GM23338 (cell line): ENCODE results near the gene NKX2-3. TPM values are rescaled to one million over a fixed set of nuclear protein-coding genes. Genes with fewer than 3 reads are reported as not detected.

Experiments used
- ATAC-seq: fragments of 200-7000 bp; cut with Tn5 transposase; 3 replicates; pipeline ENCODE4 v1.9.1; 2020
- DNase-seq: peaks from one replicate; pipeline ENCODE4 v3.0.0-alpha.2; 2015; ENCODE audit warnings: low spot score
- H2AFZ ChIP-seq: fragments of 200-600 bp; sonication (generic); 2 replicates; pipeline ENCODE4 v1.8.0; 2016; ENCODE audit warnings: antibody characterized with exemption, mild to moderate bottlenecking, moderate library complexity
- H3F3A ChIP-seq: fragments of 200-600 bp; sonication (generic); replicated peaks from 2 replicates; pipeline ENCODE4 v1.8.0; 2017; ENCODE audit warnings: antibody characterized with exemption, mixed run types, low read depth
- H3K27ac ChIP-seq: fragments of 200-600 bp; sonication (generic); 2 replicates; pipeline ENCODE4 v1.6.1; 2016; ENCODE audit warnings: low read depth
- H3K27me3 ChIP-seq: fragments of 200-600 bp; sonication (generic); 2 replicates; pipeline ENCODE4 v1.8.0; 2016; ENCODE audit warnings: mild to moderate bottlenecking, mixed run types, moderate library complexity; ENCODE audit not compliant: insufficient read depth
- H3K36me3 ChIP-seq: fragments of 200-600 bp; sonication (generic); 2 replicates; pipeline ENCODE4 v1.8.0; 2016; ENCODE audit warnings: mild to moderate bottlenecking; ENCODE audit not compliant: insufficient read depth
- H3K4me1 ChIP-seq: fragments of 200-600 bp; sonication (generic); 2 replicates; pipeline ENCODE4 v1.8.0; 2016; ENCODE audit warnings: mild to moderate bottlenecking, moderate library complexity; ENCODE audit not compliant: insufficient read depth
- H3K4me2 ChIP-seq: fragments of 200-600 bp; sonication (generic); 2 replicates; pipeline ENCODE4 v1.7.1; 2017; ENCODE audit warnings: mixed run types
- H3K4me3 ChIP-seq: fragments of 200-600 bp; sonication (generic); 2 replicates; pipeline ENCODE4 v1.6.1; 2016; ENCODE audit warnings: mixed run types
- H3K79me2 ChIP-seq: fragments of 200-600 bp; sonication (generic); replicated peaks from 2 replicates; pipeline ENCODE4 v1.8.0; 2017; ENCODE audit warnings: mild to moderate bottlenecking; ENCODE audit not compliant: insufficient read depth
- H3K9me2 ChIP-seq: fragments of 200-600 bp; sonication (generic); 2 replicates; pipeline ENCODE4 v1.8.0; 2017; ENCODE audit not compliant: insufficient read depth
- H4K20me1 ChIP-seq: fragments of 200-600 bp; sonication (generic); replicated peaks from 2 replicates; pipeline ENCODE4 v1.8.0; 2017; ENCODE audit warnings: mild to moderate bottlenecking; ENCODE audit not compliant: insufficient read depth
- H3K27ac Mint-ChIP-seq: 2 replicates; pipeline ENCODE4 v1.8.0; 2020; ENCODE audit warnings: inconsistent platforms, mild to moderate bottlenecking, moderate library complexity, mixed read lengths
- H3K27me3 Mint-ChIP-seq: 3 replicates; pipeline ENCODE4 v1.8.0; 2022; ENCODE audit warnings: low read depth, mild to moderate bottlenecking, moderate library complexity, mixed read lengths, inconsistent platforms; ENCODE audit not compliant: insufficient read depth, poor library complexity
- H3K36me3 Mint-ChIP-seq: 3 replicates; pipeline ENCODE4 v1.8.0; 2021; ENCODE audit warnings: low read depth, mild to moderate bottlenecking, inconsistent platforms, moderate library complexity, mixed read lengths
- H3K4me1 Mint-ChIP-seq: 3 replicates; pipeline ENCODE4 v1.8.0; 2020; ENCODE audit warnings: mild to moderate bottlenecking, inconsistent platforms, mixed read lengths
- H3K4me3 Mint-ChIP-seq: 3 replicates; pipeline ENCODE4 v1.8.0; 2021; ENCODE audit warnings: moderate library complexity, mild to moderate bottlenecking, inconsistent platforms, mixed read lengths
- H3K9me3 Mint-ChIP-seq: 3 replicates; pipeline ENCODE4 v1.8.0; 2020; ENCODE audit warnings: moderate library complexity, mild to moderate bottlenecking, inconsistent platforms, mixed read lengths
- CREB1 ChIP-seq: fragments of 250-450 bp; sonication (Bioruptor Pico); IDR thresholded peaks from 2 replicates; pipeline ENCODE4 v1.5.0; 2020; ENCODE audit warnings: low read depth, mild to moderate bottlenecking, moderate library complexity
- JUNB ChIP-seq: IDR thresholded peaks from one replicate; pipeline ENCODE4 v1.6.1; 2016; ENCODE audit warnings: antibody characterized with exemption; ENCODE audit not compliant: unreplicated experiment
- NANOG ChIP-seq: IDR thresholded peaks from 2 replicates; pipeline ENCODE4 v1.6.1; 2016; ENCODE audit warnings: antibody characterized with exemption, borderline replicate concordance
- ZNF331 ChIP-seq: fragments of 250-450 bp; sonication (Bioruptor Pico); IDR thresholded peaks from 2 replicates; pipeline ENCODE4 v1.5.0; 2020; ENCODE audit warnings: low read depth, mild to moderate bottlenecking, moderate library complexity
- polyA plus RNA-seq: library from polyadenylated mRNA; unstranded; fragments of >200 nt; fragmentation: Nextera tagmentation; extraction: Ambion mirVana; gene quantifications from 2 replicates; pipeline ENCODE4 v1.2.1, GENCODE V29; 2016
- total RNA-seq: library from RNA; depleted of rRNA; stranded (reverse); fragments of >200 nt; shearing (Covaris generic); gene quantifications from 2 replicates; pipeline ENCODE4 v1.2.3, GENCODE V29; 2014
- TF ChIP-seq, protein P1 (sequence below): IDR thresholded peaks from 2 replicates; pipeline ENCODE4 v1.6.1; 2016; ENCODE audit warnings: antibody characterized with exemption
- TF ChIP-seq, protein P2 (sequence below): fragments of 250-450 bp; sonication (Bioruptor Pico); IDR thresholded peaks from 2 replicates; pipeline ENCODE4 v1.5.0; 2020; ENCODE audit warnings: mild to moderate bottlenecking, moderate library complexity
- TF ChIP-seq, protein P3 (sequence below): IDR thresholded peaks from one replicate; pipeline ENCODE4 v1.6.1; 2018; ENCODE audit warnings: antibody characterized with exemption; ENCODE audit not compliant: unreplicated experiment

The NKX2-3 gene
- total and polyA plus RNA-seq, 2 experiments from 2014 or later, result not detected

DNA sequence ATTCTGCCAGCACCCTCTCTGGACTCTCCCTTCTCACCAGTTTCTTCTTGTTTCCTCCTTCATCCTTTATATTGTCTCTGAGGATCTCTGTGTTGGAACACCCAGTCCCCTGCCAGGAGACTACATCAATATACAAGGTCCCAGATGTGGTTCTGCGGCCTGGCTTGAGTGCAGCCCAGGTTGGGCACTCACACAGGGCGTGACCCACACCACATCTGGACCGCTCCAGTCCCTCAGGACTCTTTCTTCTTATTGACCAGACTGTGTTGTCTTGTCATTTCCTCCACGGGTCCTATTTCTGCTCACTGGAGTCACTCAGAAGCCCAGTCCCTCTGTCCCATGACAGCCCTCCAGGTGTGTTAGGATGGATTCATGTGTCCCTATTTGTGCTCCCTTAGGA is 26.0 kb downstream of the NKX2-3 start:
- H3K27ac Mint-ChIP-seq, result no peak overlapping the region
- H3K4me2 ChIP-seq, result no peak overlapping the region
- no peak overlapping the region for H3K4me3 Mint-ChIP-seq
- TF ChIP-seq, protein P1, sequence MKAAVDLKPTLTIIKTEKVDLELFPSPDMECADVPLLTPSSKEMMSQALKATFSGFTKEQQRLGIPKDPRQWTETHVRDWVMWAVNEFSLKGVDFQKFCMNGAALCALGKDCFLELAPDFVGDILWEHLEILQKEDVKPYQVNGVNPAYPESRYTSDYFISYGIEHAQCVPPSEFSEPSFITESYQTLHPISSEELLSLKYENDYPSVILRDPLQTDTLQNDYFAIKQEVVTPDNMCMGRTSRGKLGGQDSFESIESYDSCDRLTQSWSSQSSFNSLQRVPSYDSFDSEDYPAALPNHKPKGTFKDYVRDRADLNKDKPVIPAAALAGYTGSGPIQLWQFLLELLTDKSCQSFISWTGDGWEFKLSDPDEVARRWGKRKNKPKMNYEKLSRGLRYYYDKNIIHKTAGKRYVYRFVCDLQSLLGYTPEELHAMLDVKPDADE, result no peak
- TF ChIP-seq JUNB (no peak), CREB1 (no peak), ZNF331 (CRISPR knock-in tag) (no peak), NANOG (no peak)
- TF ChIP-seq, protein P2, sequence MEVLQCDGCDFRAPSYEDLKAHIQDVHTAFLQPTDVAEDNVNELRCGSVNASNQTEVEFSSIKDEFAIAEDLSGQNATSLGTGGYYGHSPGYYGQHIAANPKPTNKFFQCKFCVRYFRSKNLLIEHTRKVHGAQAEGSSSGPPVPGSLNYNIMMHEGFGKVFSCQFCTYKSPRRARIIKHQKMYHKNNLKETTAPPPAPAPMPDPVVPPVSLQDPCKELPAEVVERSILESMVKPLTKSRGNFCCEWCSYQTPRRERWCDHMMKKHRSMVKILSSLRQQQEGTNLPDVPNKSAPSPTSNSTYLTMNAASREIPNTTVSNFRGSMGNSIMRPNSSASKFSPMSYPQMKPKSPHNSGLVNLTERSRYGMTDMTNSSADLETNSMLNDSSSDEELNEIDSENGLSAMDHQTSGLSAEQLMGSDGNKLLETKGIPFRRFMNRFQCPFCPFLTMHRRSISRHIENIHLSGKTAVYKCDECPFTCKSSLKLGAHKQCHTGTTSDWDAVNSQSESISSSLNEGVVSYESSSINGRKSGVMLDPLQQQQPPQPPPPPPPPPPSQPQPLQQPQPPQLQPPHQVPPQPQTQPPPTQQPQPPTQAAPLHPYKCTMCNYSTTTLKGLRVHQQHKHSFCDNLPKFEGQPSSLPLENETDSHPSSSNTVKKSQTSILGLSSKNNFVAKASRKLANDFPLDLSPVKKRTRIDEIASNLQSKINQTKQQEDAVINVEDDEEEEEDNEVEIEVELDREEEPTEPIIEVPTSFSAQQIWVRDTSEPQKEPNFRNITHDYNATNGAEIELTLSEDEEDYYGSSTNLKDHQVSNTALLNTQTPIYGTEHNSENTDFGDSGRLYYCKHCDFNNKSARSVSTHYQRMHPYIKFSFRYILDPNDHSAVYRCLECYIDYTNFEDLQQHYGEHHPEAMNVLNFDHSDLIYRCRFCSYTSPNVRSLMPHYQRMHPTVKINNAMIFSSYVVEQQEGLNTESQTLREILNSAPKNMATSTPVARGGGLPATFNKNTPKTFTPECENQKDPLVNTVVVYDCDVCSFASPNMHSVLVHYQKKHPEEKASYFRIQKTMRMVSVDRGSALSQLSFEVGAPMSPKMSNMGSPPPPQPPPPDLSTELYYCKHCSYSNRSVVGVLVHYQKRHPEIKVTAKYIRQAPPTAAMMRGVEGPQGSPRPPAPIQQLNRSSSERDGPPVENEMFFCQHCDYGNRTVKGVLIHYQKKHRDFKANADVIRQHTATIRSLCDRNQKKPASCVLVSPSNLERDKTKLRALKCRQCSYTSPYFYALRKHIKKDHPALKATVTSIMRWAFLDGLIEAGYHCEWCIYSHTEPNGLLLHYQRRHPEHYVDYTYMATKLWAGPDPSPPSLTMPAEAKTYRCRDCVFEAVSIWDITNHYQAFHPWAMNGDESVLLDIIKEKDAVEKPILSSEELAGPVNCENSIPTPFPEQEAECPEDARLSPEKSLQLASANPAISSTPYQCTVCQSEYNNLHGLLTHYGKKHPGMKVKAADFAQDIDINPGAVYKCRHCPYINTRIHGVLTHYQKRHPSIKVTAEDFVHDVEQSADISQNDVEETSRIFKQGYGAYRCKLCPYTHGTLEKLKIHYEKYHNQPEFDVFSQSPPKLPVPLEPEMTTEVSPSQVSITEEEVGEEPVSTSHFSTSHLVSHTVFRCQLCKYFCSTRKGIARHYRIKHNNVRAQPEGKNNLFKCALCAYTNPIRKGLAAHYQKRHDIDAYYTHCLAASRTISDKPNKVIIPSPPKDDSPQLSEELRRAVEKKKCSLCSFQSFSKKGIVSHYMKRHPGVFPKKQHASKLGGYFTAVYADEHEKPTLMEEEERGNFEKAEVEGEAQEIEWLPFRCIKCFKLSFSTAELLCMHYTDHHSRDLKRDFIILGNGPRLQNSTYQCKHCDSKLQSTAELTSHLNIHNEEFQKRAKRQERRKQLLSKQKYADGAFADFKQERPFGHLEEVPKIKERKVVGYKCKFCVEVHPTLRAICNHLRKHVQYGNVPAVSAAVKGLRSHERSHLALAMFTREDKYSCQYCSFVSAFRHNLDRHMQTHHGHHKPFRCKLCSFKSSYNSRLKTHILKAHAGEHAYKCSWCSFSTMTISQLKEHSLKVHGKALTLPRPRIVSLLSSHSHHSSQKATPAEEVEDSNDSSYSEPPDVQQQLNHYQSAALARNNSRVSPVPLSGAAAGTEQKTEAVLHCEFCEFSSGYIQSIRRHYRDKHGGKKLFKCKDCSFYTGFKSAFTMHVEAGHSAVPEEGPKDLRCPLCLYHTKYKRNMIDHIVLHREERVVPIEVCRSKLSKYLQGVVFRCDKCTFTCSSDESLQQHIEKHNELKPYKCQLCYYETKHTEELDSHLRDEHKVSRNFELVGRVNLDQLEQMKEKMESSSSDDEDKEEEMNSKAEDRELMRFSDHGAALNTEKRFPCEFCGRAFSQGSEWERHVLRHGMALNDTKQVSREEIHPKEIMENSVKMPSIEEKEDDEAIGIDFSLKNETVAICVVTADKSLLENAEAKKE, result no peak
- TF ChIP-seq, protein P3, sequence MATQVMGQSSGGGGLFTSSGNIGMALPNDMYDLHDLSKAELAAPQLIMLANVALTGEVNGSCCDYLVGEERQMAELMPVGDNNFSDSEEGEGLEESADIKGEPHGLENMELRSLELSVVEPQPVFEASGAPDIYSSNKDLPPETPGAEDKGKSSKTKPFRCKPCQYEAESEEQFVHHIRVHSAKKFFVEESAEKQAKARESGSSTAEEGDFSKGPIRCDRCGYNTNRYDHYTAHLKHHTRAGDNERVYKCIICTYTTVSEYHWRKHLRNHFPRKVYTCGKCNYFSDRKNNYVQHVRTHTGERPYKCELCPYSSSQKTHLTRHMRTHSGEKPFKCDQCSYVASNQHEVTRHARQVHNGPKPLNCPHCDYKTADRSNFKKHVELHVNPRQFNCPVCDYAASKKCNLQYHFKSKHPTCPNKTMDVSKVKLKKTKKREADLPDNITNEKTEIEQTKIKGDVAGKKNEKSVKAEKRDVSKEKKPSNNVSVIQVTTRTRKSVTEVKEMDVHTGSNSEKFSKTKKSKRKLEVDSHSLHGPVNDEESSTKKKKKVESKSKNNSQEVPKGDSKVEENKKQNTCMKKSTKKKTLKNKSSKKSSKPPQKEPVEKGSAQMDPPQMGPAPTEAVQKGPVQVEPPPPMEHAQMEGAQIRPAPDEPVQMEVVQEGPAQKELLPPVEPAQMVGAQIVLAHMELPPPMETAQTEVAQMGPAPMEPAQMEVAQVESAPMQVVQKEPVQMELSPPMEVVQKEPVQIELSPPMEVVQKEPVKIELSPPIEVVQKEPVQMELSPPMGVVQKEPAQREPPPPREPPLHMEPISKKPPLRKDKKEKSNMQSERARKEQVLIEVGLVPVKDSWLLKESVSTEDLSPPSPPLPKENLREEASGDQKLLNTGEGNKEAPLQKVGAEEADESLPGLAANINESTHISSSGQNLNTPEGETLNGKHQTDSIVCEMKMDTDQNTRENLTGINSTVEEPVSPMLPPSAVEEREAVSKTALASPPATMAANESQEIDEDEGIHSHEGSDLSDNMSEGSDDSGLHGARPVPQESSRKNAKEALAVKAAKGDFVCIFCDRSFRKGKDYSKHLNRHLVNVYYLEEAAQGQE, result no peak
- H3K36me3 ChIP-seq, result no peaks in the 10 kb centered on the region
- ATAC-seq, result no peak
- no peaks in the 10 kb centered on the region for H3K9me2 ChIP-seq
- no peaks in the 10 kb centered on the region for H3F3A ChIP-seq
- peaks cover 16% of the 10 kb centered on the region; the same call in 2 of the 3 replicates for H3K4me1 Mint-ChIP-seq
- no peak overlapping the region for H2AFZ ChIP-seq
- H3K27ac ChIP-seq, result no peak overlapping the region
- peaks cover 4% of the 10 kb centered on the region for H3K27me3 ChIP-seq
- no peaks in the 10 kb centered on the region for H3K9me3 Mint-ChIP-seq
- H3K36me3 Mint-ChIP-seq, result no peaks in the 10 kb centered on the region
- peaks cover 2% of the 10 kb centered on the region for H3K27me3 Mint-ChIP-seq
- DNase-seq, result no peak
- H4K20me1 ChIP-seq, result no peaks in the 10 kb centered on the region
- peaks cover 7% of the 10 kb centered on the region; the same call in 1 of the 2 replicates for H3K4me1 ChIP-seq
- H3K79me2 ChIP-seq, result no peaks in the 10 kb centered on the region
- H3K4me3 ChIP-seq, result no peak overlapping the region
